Left ventricle myocardium inferior (tissue), 1 donor: ENCODE data around the gene SMCO1. TPM values are rescaled to one million over a fixed set of nuclear protein-coding genes. Genes with fewer than 3 reads are reported as not detected.
"Not testable (repeated sequence)": the region's sequence is repeated elsewhere in the genome, so short reads cannot be mapped to it uniquely, and the experiment has no call there.

ENCODE experiments used
- DNase-seq: peaks from one replicate; pipeline ENCODE4 v3.0.0-alpha.2; 2020
- H3K27ac ChIP-seq: fragments of 200-600 bp; replicated peaks from 2 replicates; pipeline ENCODE4 v1.8.0; 2021
- H3K27me3 ChIP-seq: fragments of 200-600 bp; 2 replicates; pipeline ENCODE4 v1.8.0; 2021; ENCODE audit warnings: low read depth
- H3K36me3 ChIP-seq: fragments of 200-600 bp; 2 replicates; pipeline ENCODE4 v1.8.0; 2021
- H3K4me1 ChIP-seq: fragments of 200-600 bp; 2 replicates; pipeline ENCODE4 v1.8.0; 2021
- H3K4me3 ChIP-seq: fragments of 200-600 bp; 2 replicates; pipeline ENCODE4 v1.8.0; 2021; ENCODE audit warnings: mild to moderate bottlenecking, moderate library complexity
- H3K9me3 ChIP-seq: fragments of 200-600 bp; replicated peaks from 2 replicates; pipeline ENCODE4 v1.8.0; 2021
- intact Hi-C: fragments of 100-400 bp; cut with micrococcal nuclease; formaldehyde crosslinking; loops from one replicate; pipeline ENCODE4 v1.11.0; 2022
- total RNA-seq: library from RNA; stranded (reverse); fragmentation: NEBNext Ultra II Directional; extraction: Animal tissue kit (Norgen Biotek cat#: 25700); gene quantifications from one replicate; pipeline ENCODE4 v1.2.1, GENCODE V29; 2021
- TF ChIP-seq, protein P1 (sequence below): fragments of 200-600 bp; IDR thresholded peaks from 2 replicates; pipeline ENCODE4 v1.8.0; 2021; ENCODE audit warnings: antibody characterized with exemption, mild to moderate bottlenecking, borderline replicate concordance
- donor health status: DM: no; HTN: yes; CAD: no; lungs with severe emphysema.

Gene SMCO1
- total RNA-seq, 1 donor from 2014 or later, result 73.0 TPM

DNA sequence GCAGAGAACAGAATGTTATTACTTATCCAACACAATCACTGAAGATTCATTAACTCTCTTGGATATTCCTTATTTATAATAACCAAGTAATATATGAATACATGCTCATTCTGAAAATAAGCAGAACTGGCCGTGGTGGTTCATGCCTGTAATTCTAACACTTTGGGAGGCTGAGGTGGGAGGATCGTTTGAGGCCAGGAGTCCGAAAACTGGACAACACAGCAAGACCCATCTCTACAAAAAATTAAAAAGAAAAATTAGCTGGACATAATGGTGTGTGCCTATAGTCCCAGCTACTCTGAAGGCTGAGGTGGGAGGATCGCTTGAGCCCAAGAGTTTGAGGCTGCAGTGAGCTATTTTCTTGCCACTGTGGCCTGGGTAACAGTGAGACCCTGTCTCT, 37.5 kb downstream of the SMCO1 start:
- Histone ChIP-seq H3K4me1 (no peaks in the 10 kb centered on the region), H3K9me3 (no peaks in the 10 kb centered on the region), H3K27me3 (no peaks in the 10 kb centered on the region), H3K4me3 (no peak overlapping the region), H3K27ac (no peak overlapping the region), H3K36me3 (peaks cover 93% of the 10 kb centered on the region)
- TF ChIP-seq, protein P1, sequence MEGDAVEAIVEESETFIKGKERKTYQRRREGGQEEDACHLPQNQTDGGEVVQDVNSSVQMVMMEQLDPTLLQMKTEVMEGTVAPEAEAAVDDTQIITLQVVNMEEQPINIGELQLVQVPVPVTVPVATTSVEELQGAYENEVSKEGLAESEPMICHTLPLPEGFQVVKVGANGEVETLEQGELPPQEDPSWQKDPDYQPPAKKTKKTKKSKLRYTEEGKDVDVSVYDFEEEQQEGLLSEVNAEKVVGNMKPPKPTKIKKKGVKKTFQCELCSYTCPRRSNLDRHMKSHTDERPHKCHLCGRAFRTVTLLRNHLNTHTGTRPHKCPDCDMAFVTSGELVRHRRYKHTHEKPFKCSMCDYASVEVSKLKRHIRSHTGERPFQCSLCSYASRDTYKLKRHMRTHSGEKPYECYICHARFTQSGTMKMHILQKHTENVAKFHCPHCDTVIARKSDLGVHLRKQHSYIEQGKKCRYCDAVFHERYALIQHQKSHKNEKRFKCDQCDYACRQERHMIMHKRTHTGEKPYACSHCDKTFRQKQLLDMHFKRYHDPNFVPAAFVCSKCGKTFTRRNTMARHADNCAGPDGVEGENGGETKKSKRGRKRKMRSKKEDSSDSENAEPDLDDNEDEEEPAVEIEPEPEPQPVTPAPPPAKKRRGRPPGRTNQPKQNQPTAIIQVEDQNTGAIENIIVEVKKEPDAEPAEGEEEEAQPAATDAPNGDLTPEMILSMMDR, result no peak
- intact Hi-C loops, result no loop called here
- no peak for DNase-seq

DNA sequence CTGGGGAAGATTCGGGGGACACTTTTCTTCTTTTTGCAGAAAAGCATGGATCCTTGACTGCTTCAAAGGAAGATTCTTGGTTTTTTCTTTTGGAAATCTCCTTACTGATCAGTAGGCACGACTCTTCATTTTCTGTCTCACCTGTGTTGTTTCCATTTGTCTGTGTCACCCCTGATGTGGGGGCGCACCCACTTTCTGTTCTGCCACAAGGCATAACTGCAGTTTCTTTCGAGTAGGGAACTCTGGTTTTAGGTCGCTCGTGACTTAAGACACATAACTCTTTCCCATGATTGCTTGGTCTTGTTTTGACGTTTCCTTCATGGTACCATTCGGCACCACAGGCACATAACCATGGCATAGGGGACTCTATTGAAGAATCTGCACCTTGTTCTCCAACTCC, 42.9 kb downstream of the SMCO1 start:
- Histone ChIP-seq H3K27ac (no peak overlapping the region), H3K9me3 (no peaks in the 10 kb centered on the region), H3K36me3 (peaks cover 68% of the 10 kb centered on the region), H3K27me3 (no peaks in the 10 kb centered on the region), H3K4me1 (peaks cover 5% of the 10 kb centered on the region), H3K4me3 (no peak overlapping the region)
- intact Hi-C loops, result no loop called here
- TF ChIP-seq, protein P1, result no peak
- no peak for DNase-seq

DNA sequence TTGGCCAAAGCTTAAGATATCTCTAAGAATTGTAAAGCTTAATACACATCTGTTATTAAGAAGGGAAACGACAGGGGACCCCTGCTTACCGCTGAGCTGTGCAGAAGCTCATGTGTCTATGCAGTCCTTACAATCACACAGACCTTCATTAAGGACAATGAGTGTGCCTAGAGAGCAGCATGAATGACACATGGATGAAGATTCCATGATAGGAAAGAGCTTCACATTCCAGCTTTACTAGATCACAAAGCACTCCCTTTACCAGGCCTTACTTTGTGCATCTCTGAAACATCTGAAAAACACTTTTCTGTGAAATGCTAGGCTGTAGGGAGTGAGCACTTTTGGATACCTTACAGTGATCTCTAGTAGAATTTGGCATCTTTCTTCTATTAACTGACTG, 43.6 kb downstream of the SMCO1 start:
- intact Hi-C loops, result no loop called here
- peaks cover 5% of the 10 kb centered on the region for H3K4me1 ChIP-seq

DNA sequence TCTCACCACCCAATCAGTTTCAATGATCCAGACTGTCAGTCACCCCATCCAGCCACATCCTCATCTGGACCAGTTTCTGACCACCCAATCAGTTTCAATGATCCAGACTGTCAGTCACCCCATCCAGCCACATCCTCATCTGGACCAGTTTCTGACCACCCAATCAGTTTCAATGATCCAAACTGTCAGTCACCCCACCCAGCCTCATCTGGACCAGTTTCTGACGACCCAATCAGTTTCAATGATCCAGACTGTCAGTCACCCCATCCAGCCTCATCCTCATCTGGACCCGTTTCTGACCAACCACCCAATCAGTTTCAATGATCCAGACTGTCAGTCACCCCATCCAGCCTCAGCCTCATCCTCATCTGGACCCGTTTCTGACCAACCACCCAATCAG, 45.0 kb downstream of the SMCO1 start:
- H3K36me3 ChIP-seq, result peaks cover 55% of the 10 kb centered on the region
- H3K27me3 ChIP-seq, H3K4me3 ChIP-seq, H3K4me1 ChIP-seq, intact Hi-C loops, DNase-seq, H3K9me3 ChIP-seq, H3K27ac ChIP-seq: not testable (repeated sequence)

More for the DNA sequence above, 43.6 kb downstream of the SMCO1 start:
- no peaks in the 10 kb centered on the region for H3K9me3 ChIP-seq
- H3K36me3 ChIP-seq, result peaks cover 63% of the 10 kb centered on the region
- no peak overlapping the region for H3K4me3 ChIP-seq
- no peak overlapping the region for H3K27ac ChIP-seq
- H3K27me3 ChIP-seq, result no peaks in the 10 kb centered on the region
- TF ChIP-seq, protein P1, result no peak
- no peak for DNase-seq

DNA sequence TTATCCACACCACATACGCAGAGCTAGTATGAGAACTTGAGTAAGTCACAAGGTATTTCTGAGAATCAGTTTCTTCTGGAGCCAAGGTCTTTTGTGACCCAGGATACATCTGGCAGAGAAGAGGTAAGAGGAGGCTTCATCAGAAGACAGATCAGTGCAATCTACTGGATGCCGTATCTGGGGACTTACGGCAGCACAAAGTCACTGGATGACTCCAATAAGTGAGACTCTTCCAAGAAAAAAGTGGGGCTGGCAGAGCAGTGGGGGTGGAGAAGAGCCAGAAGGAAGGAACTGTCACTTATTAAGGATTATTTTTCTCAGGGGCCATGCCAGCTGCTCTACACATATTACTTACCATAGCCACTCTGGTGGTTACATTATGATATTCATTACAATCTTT, 51.3 kb downstream of the SMCO1 start:
- Histone ChIP-seq H3K4me1 (no peaks in the 10 kb centered on the region), H3K36me3 (peaks cover 25% of the 10 kb centered on the region), H3K27me3 (no peaks in the 10 kb centered on the region), H3K9me3 (no peaks in the 10 kb centered on the region), H3K4me3 (no peak overlapping the region), H3K27ac (no peak overlapping the region)
- intact Hi-C loops, result no loop called here
- TF ChIP-seq, protein P1, result no peak
- DNase-seq, result no peak

DNA sequence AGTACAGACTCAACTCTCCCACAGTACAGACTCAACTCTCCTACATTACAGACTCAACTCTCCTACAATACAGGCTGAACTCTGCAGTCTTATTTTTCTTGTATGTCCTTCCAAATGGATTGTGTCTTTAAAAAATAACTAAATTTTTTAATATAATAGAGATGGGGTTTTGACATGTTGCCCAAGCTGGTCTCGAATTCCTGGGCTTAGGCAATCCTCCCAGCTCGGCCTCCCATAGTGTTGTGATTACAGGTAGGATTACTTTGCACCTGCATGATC, 51.7 kb downstream of the SMCO1 start:
- H3K27ac ChIP-seq, result no peak overlapping the region
- H3K9me3 ChIP-seq, result no peaks in the 10 kb centered on the region
- no peaks in the 10 kb centered on the region for H3K27me3 ChIP-seq
- H3K36me3 ChIP-seq, result peaks cover 25% of the 10 kb centered on the region
- DNase-seq, result no peak
- intact Hi-C loops, result no loop called here
- TF ChIP-seq, protein P1, result no peak
- no peak overlapping the region for H3K4me3 ChIP-seq
- H3K4me1 ChIP-seq, result no peaks in the 10 kb centered on the region

DNA sequence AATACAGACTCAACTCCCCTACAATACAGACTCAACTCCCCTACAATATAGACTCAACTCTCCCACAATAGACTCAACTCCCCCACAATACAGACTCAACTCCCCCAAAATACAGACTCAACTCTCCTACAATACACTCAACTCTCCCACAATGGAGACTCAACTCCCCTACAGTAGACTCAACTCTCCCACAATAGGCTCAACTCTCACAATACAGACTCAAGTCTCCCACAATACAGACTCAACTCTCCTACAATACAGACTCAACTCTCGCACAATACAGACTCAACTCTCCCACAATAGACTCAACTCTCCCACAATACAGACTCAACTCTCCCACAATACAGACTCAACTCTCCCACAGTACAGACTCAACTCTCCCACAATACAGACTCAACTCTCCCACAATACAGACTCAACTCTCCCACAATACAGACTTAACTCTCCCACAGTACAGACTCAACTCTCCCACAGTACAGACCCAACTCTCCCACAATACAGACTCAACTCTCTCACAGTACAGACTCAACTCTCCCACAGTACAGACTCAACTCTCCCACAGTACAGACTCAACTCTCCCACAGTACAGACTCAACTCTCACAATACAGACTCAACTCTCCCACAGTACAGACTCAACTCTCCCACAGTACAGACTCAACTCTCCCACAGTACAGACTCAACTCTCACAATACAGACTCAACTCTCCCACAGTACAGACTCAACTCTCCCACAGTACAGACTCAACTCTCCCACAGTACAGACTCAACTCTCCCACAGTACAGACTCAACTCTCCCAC, 52.3 kb downstream of the SMCO1 start:
- H3K27ac ChIP-seq, DNase-seq, H3K4me1 ChIP-seq, H3K27me3 ChIP-seq, H3K9me3 ChIP-seq, H3K4me3 ChIP-seq, intact Hi-C loops: not testable (repeated sequence)
- peaks cover 22% of the 10 kb centered on the region for H3K36me3 ChIP-seq
